Smooth muscle cell of the umbilical artery (primary cell): ENCODE data around the gene CRYZL1. TPM values are rescaled to one million over a fixed set of nuclear protein-coding genes. Genes with fewer than 3 reads are reported as not detected.

Source experiments
- total RNA-seq: library from RNA; depleted of rRNA; stranded (reverse); fragments of >200 nt; gene quantifications from 2 replicates; pipeline ENCODE4 v1.2.3, GENCODE V29; 2014

The CRYZL1 gene
- total RNA-seq: 20.2 and 31.5 TPM in 2 replicates

DNA sequence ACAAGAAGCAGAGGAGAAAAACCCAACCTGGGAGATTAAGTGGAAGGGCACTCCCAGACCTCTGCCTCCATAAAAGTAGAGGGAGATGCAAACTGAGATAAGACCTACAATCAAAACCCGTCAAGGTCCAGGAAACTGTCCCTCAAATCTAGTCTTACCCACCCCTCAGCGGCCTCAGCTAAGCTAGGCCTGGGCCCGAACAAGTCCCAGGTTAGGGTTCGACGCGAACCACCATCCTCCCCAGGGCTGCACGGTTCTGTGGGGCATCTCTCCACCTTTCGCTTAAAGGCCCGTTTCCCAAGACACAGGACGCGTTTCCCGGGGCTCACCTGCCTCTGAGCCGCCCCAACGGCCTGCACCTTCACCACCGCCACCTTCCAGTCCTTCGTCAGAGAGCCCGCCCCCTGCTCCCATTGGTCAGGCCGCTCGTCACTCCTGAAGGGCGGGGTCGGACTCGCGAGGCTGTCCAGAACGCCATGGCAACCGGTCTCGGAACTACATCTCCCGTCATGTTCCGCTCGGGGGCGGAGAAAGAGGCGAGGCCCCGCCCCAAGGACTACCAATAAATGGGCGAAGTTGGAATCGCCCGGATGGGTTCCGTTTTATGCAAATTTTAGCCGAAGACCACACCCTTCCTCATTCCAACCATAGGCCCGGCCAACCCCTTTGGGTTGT is at the start of gene CRYZL1:
Gene CRYZL1 (minus strand): TSS at position 390 of the 675 bp plus-strand sequence. CDS start 10,190 bp downstream, outside the sequence.

DNA sequence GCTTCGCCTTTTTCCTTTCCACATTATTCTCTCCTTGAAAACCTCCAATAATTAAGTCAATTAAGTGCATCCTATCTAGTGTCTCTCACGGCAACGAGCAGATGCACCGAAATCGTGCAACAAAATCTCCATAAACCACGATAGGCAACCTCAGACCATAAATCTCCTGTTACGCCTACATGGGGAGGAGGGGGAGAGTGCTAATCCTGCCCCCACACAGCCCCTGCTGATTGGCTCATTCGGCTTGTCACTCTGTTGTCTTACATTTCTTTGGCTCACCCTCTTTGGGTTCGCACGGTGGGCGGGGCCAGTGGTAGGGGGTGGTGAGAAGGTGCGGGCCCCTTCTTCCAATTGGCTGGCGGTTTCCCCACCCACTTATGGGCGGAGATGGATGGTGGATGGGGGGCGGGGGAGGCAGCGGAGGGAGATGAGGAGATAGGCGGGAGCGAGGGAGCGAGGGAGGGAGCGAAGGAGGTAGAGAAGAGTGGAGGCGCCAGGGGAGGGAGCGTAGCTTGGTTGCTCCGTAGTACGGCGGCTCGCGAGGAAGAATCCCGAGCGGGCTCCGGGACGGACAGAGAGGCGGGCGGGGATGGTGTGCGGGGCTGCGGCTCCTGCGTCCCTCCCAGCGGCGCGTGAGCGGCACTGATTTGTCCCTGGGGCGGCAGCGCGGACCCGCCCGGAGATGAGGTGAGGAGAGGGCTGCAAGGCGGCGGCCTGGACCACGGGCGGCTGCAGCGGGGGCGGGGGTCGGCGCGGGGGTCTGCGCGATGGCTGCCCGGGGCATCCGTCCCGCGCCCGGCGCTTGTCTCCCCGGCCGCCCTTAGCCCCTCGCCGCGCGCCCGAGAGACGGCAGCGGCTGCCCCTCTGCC is 720 bp upstream of the CRYZL1 start, which contains the start of gene ITSN1:
Gene ITSN1 (plus strand): TSS at position 475 of the 869 bp plus-strand sequence. CDS start 76,328 bp downstream, outside the sequence.

DNA sequence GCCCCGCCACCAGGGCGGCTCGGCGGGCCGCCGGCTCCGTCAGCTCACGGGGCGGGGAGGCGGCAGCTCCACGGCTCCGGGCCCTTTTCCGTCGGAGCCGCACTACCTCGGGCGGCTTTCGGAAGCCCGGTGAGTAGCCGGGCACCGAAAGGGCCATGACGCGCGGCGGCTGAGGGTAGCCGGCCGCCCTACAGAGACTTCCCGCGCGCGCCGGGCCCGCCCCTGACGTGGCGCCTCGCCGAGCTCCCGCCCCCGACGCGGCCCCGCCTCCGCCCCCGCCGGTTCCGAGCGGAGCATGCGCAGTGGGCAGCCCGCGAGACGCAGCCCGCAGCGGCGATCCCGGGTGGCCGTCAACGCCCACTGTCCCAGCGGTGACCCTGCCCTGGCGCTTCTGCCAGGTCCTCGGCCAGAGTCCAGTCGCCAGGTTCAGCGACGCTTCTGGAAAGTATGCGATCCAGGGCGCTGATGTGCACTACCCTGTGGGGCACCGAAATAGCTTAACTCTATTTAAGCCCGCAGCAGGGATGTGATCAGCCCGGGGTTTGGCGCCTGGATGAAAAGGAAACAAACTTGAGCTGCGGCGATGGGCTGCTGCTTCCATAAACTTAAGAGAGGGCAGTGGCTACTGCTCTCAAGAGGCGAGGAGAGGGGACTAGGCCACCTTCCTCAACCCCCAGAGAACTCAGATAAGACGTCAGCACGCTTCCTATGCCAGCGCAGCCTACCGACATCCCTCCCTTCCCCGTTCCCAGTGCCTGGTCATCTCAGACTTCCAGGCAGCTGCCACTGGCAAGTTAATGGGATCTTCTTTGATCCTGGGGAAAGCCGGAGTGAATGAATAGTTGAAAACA is 52.8 kb downstream of the CRYZL1 start, which contains the start of gene DONSON:
Gene DONSON (minus strand): TSS at position 200 of the 851 bp plus-strand sequence. CDS start 43 bp downstream, at position 157.

GRCh38 chr21:33542640-33543504 is 98.7 kb downstream of the CRYZL1 start, which contains the start of gene SON:
Gene SON, plus strand, starts transcription at chr21:33543038. Its CDS starts 55 bp downstream, at chr21:33543093.

GRCh38 chr21:33541756-33542639 is 99.5 kb downstream of the CRYZL1 start, which contains the start of gene GART:
Gene GART, minus strand, starts transcription at chr21:33542117. Its CDS starts 2,802 bp downstream, at chr21:33539315.

Other genes starting within 250 kb of the CRYZL1 start
- 85.8 and 86.5 TPM in 2 replicates for gene IFNGR2, start 238.3 kb downstream of the CRYZL1 start, total RNA-seq
- gene TMEM50B, start 161.8 kb downstream of the CRYZL1 start, total RNA-seq: 37.3 and 51.4 TPM in 2 replicates
- gene DNAJC28, start 150.0 kb downstream of the CRYZL1 start, total RNA-seq: 1.7 and 2.4 TPM in 2 replicates
- 47.2 and 98.4 TPM in 2 replicates for gene GART, start 99.6 kb downstream of the CRYZL1 start, total RNA-seq
- gene SON, start 98.7 kb downstream of the CRYZL1 start, total RNA-seq: 138 and 242 TPM in 2 replicates
- 9.2 and 16.8 TPM in 2 replicates for gene DONSON, start 53.1 kb downstream of the CRYZL1 start, total RNA-seq
- gene ITSN1, start 760 bp upstream of the CRYZL1 start, total RNA-seq: 65.3 and 84.8 TPM in 2 replicates